Endothelial cell of umbilical vein (primary cell): ENCODE measurements around the gene SMARCA4. TPM values are rescaled to one million over a fixed set of nuclear protein-coding genes. Genes with fewer than 3 reads are reported as not detected.

Experiments used
- BruUV-seq: library from RNA; stranded (reverse); fragments of 400-500 nt; replicated peaks from 2 replicates; lab custom pipeline; 2021; lab: Mats Ljungman, UMichigan
- CTCF ChIA-PET: fragments of 300-600, 350-600 bp; sonication (Branson Sonifier 250); formaldehyde crosslinking; loops from one replicate; lab custom pipeline; 2021; ENCODE audit warnings: antibody characterized with exemption, inconsistent platforms; lab: Charles Lee
- POLR2A ChIA-PET: fragments of 300-600, 350-600 bp; sonication (Branson Sonifier 250); formaldehyde crosslinking; loops from one replicate; lab custom pipeline; 2021; ENCODE audit warnings: antibody characterized with exemption, inconsistent platforms; lab: Charles Lee
- DNase-seq: peaks from one replicate; pipeline ENCODE4 v3.0.0-alpha.2; 2011; ENCODE audit warnings: low read depth, low spot score
- FAIRE-seq: peaks from 2 replicates; lab custom pipeline; 2011; peaks lifted over from hg19 to GRCh38; lab: Jason Lieb, UNC
- H2AFZ ChIP-seq: 2 replicates; pipeline ENCODE4 v1.6.0; 2012; ENCODE audit warnings: low read depth, low read length, control low read depth, inconsistent platforms
- H3K27ac ChIP-seq: 2 replicates; pipeline ENCODE4 v1.5.1; 2011; ENCODE audit warnings: low read depth, mild to moderate bottlenecking, control low read depth, low read length, moderate library complexity; ENCODE audit not compliant: insufficient read depth
- H3K27me3 ChIP-seq, 2 experiments: 2 replicates each; pipeline versions ENCODE4 v1.6.0 to v1.6.1; 2011; ENCODE audit warnings: low read length in 2 of 2, mixed read lengths in 1 of 2; ENCODE audit not compliant: control insufficient read depth in 2 of 2, insufficient read depth in 2 of 2
- H3K36me3 ChIP-seq, 2 experiments: 2 replicates in 1 of 2; 3 replicates in 1 of 2; pipeline ENCODE4 v1.5.1; 2011; ENCODE audit warnings: low read length in 2 of 2, mild to moderate bottlenecking in 1 of 2, moderate library complexity in 1 of 2; ENCODE audit not compliant: control insufficient read depth in 2 of 2, insufficient read depth in 2 of 2; ENCODE audit errors: extremely low read depth in 1 of 2
- H3K4me1 ChIP-seq: 3 replicates; pipeline ENCODE4 v1.5.1; 2011; ENCODE audit warnings: mild to moderate bottlenecking, low read length; ENCODE audit not compliant: control insufficient read depth, insufficient read depth; ENCODE audit errors: extremely low read depth
- H3K4me2 ChIP-seq: 2 replicates; pipeline ENCODE4 v1.6.1; 2011; ENCODE audit warnings: low read length, control low read depth, mixed read lengths; ENCODE audit not compliant: insufficient read depth
- H3K4me3 ChIP-seq, 3 experiments: fragments of 200-600 bp in 1 of 3; sonication (generic), shearing (Covaris generic) in 1 of 3; replicated peaks in 1 of 3; 2 replicates each; pipeline ENCODE4 v1.5.1; 2011 to 2016; ENCODE audit warnings: control low read depth in 3 of 3, low read length in 3 of 3, mild to moderate bottlenecking in 2 of 3, inconsistent platforms in 1 of 3, low read depth in 1 of 3, moderate library complexity in 1 of 3; ENCODE audit not compliant: insufficient read depth in 1 of 3
- H3K79me2 ChIP-seq: 2 replicates; pipeline ENCODE4 v1.6.0; 2012; ENCODE audit warnings: low read length, inconsistent platforms; ENCODE audit not compliant: control insufficient read depth, insufficient read depth
- H3K9ac ChIP-seq: replicated peaks from 2 replicates; pipeline ENCODE3; 2011; ENCODE audit warnings: low read length, control low read depth; ENCODE audit not compliant: insufficient read depth; ENCODE audit errors: extremely low read depth
- H3K9me1 ChIP-seq: replicated peaks from 3 replicates; pipeline ENCODE4 v1.6.0; 2011; ENCODE audit warnings: mild to moderate bottlenecking, low read length; ENCODE audit not compliant: control insufficient read depth, insufficient read depth; ENCODE audit errors: extremely low read depth
- H3K9me3 ChIP-seq: replicated peaks from 2 replicates; pipeline ENCODE4 v1.5.1; 2012; ENCODE audit warnings: low read length, inconsistent platforms; ENCODE audit not compliant: control insufficient read depth, insufficient read depth
- H4K20me1 ChIP-seq: replicated peaks from 2 replicates; pipeline ENCODE3; 2011; ENCODE audit warnings: mild to moderate bottlenecking, low read length; ENCODE audit not compliant: control insufficient read depth, insufficient read depth; ENCODE audit errors: extremely low read depth
- EZH2 ChIP-seq: IDR thresholded peaks from 2 replicates; pipeline ENCODE4 v1.6.1; 2012; ENCODE audit warnings: borderline replicate concordance, low read depth, mild to moderate bottlenecking, moderate library complexity, low read length, inconsistent platforms; ENCODE audit not compliant: severe bottlenecking
- FOS ChIP-seq: IDR thresholded peaks from 2 replicates; pipeline ENCODE4 v1.6.1; 2011; ENCODE audit warnings: mild to moderate bottlenecking, low read length, moderate library complexity, borderline replicate concordance; ENCODE audit not compliant: insufficient read depth
- GATA2 ChIP-seq: IDR thresholded peaks from 2 replicates; pipeline ENCODE4 v1.7.0; 2011; ENCODE audit warnings: low read depth, mild to moderate bottlenecking, moderate library complexity, mixed read lengths, low read length; ENCODE audit not compliant: insufficient read length, insufficient read depth
- JUN ChIP-seq: IDR thresholded peaks from 2 replicates; pipeline ENCODE4 v1.6.1; 2011; ENCODE audit warnings: borderline replicate concordance, low read depth; ENCODE audit not compliant: insufficient read length, insufficient read depth
- MYC ChIP-seq: IDR thresholded peaks from one replicate; pipeline ENCODE4 v1.6.1; 2011; ENCODE audit warnings: mild to moderate bottlenecking, low read depth, low read length
- POLR2A ChIP-seq: IDR thresholded peaks from 2 replicates; pipeline ENCODE4 v1.6.1; 2012; ENCODE audit warnings: low read depth, mild to moderate bottlenecking, control low read depth, low read length
- POLR2AphosphoS5 ChIP-seq: IDR thresholded peaks from 2 replicates; pipeline ENCODE4 v1.6.1; 2012; ENCODE audit warnings: low read depth, mild to moderate bottlenecking, control low read depth, low read length, moderate library complexity; ENCODE audit not compliant: insufficient read depth
- dilution Hi-C: fragments of 300-500 bp; cut with MboI; formaldehyde crosslinking; loops from one replicate; pipeline ENCODE4 v1.15.0; 2019; ENCODE audit warnings: low sequenced_read_pairs; ENCODE audit not compliant: extremely low pct_ligation_motif_present
- intact Hi-C: fragments of 100-400 bp; cut with micrococcal nuclease; formaldehyde crosslinking; loops from one replicate; pipeline ENCODE4 v1.10.0; 2022
- polyA plus RNA-seq, 4 experiments: library from polyadenylated mRNA; depleted of rRNA in 3 of 4; stranded (reverse) in 3 of 4; unstranded in 1 of 4; fragments of >200 nt; gene quantifications; 2 replicates each; pipeline versions ENCODE4 v1.2.1 to v1.2.3, GENCODE V29; 2011 to 2012; ENCODE audit warnings: missing spikeins in 1 of 4
- total RNA-seq: library from RNA; stranded (reverse); gene quantifications from 2 replicates; pipeline ENCODE4 v1.2.3, GENCODE V29; 2021
- TF ChIP-seq, protein P1 (sequence below): IDR thresholded peaks from 2 replicates; pipeline ENCODE4 v1.6.1; 2011; ENCODE audit not compliant: insufficient read depth, insufficient read length
- TF ChIP-seq, protein P2 (sequence below), 2 donors: IDR thresholded peaks; 1 replicate in 1 of 2; 2 replicates in 1 of 2; pipeline ENCODE4 v1.5.1; 2011; ENCODE audit warnings: low read length in 2 of 2, mild to moderate bottlenecking in 2 of 2, moderate library complexity in 2 of 2, control low read depth in 1 of 2, inconsistent platforms in 1 of 2, low read depth in 1 of 2; ENCODE audit not compliant: insufficient read depth in 1 of 2; ENCODE audit errors: extremely low read depth in 1 of 2

The SMARCA4 gene
- total and polyA plus RNA-seq, 2 donors (not counting 3 experiments of a cell fraction or from before 2014, with no cell fraction given) = 65.0 to 177 TPM

DNA sequence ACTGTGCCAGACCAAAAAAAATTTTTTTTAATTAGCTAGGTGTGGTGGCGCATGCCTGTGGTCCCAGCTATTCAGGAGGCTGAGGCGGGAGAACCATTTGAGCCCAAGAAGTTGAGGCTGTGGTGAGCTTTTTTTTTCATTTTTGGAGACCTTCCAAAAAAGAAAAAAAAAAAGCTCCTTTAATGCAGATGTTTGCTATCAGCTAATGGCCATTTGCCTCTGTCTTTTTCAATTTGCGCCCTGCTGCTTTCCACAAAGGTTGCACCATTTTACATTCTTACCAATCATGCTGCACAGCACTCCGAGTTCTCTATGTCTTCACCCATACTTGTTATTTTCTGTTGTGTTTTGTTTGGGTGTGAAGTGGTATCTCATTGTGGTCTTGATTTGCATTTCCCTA is 15.6 kb upstream of the SMARCA4 start:
- ChIA-PET POLR2A (no interaction called here), CTCF (interaction anchor here (1.0 to 2.0 kb wide), 3 partner anchors 9 to 13 kb away, joined by 3 to 14 read pairs (median 4); no protein-coding TSS in a partner anchor)
- no peaks in the 10 kb centered on the region for H3K4me1 ChIP-seq
- intact Hi-C loops = no loop called here
- BruUV-seq = no TSS peak
- no peak overlapping the region for H2AFZ ChIP-seq
- H4K20me1 ChIP-seq = no peaks in the 10 kb centered on the region
- DNase-seq (no peak), FAIRE-seq (no peak)
- no peaks in the 10 kb centered on the region for H3K79me2 ChIP-seq
- TF ChIP-seq MYC (no peak), POLR2A (no peak), FOS (no peak), EZH2 (no peak), POLR2AphosphoS5 (no peak), JUN (no peak), GATA2 (no peak)
- TF ChIP-seq, protein P1, sequence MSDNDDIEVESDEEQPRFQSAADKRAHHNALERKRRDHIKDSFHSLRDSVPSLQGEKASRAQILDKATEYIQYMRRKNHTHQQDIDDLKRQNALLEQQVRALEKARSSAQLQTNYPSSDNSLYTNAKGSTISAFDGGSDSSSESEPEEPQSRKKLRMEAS = no peak
- TF ChIP-seq, protein P2, sequence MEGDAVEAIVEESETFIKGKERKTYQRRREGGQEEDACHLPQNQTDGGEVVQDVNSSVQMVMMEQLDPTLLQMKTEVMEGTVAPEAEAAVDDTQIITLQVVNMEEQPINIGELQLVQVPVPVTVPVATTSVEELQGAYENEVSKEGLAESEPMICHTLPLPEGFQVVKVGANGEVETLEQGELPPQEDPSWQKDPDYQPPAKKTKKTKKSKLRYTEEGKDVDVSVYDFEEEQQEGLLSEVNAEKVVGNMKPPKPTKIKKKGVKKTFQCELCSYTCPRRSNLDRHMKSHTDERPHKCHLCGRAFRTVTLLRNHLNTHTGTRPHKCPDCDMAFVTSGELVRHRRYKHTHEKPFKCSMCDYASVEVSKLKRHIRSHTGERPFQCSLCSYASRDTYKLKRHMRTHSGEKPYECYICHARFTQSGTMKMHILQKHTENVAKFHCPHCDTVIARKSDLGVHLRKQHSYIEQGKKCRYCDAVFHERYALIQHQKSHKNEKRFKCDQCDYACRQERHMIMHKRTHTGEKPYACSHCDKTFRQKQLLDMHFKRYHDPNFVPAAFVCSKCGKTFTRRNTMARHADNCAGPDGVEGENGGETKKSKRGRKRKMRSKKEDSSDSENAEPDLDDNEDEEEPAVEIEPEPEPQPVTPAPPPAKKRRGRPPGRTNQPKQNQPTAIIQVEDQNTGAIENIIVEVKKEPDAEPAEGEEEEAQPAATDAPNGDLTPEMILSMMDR (IDR thresholded peaks at IDR 0.05; ENCODE audit: extremely low read depth in 1 of 2, insufficient read depth in 1 of 2, low read depth in 1 of 2, low read length in 2 of 2) = no peak
- no peak overlapping the region for H3K4me3 ChIP-seq
- no peak overlapping the region for H3K27ac ChIP-seq
- H3K9ac ChIP-seq = no peak overlapping the region
- no peaks in the 10 kb centered on the region for H3K9me1 ChIP-seq
- no peak overlapping the region for H3K4me2 ChIP-seq
- dilution Hi-C loops = no loop called here
- no peaks in the 10 kb centered on the region for H3K36me3 ChIP-seq
- no peaks in the 10 kb centered on the region for H3K27me3 ChIP-seq
- no peaks in the 10 kb centered on the region for H3K9me3 ChIP-seq
